Mammary epithelial cell (primary cell): ENCODE data around the gene ZPR1.

Experiments
- CTCF ChIP-seq, 2 donors: IDR thresholded peaks in 1 of 2; conservative IDR thresholded peaks in 1 of 2; 2 replicates each; pipeline ENCODE4 v1.5.1; 2011 to 2012; ENCODE audit warnings: inconsistent platforms in 2 of 2, low read length in 2 of 2, mild to moderate bottlenecking in 2 of 2, control low read depth in 1 of 2, low read depth in 1 of 2; ENCODE audit not compliant: insufficient read depth in 1 of 2; ENCODE audit errors: extremely low read depth in 1 of 2
- EZH2 ChIP-seq: IDR thresholded peaks from 2 replicates; pipeline ENCODE4 v1.6.1; 2012; ENCODE audit warnings: low read length, inconsistent platforms, borderline replicate concordance

DNA sequence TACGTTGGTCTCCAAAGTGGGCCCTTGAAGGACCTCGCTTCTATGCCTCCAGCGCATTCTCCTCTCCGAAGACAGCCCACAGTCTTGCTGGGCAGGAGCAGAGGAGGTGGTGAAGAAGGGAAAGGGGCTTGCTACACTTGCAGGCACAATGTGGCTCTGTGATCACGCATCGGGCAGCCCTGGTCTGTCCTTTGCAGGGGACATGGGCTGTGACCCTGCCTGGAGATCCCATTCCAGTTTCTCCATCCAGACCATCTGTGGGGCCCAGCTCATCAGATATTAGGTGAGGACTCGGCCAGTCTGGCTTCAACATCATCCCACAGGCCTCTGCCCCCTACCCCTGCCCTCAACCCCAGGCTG is 48.8 kb upstream of the ZPR1 start:
- TF ChIP-seq CTCF (conservative IDR thresholded peaks at IDR 0.05 in 1 of 2, IDR thresholded peaks at IDR 0.05 in 1 of 2; ENCODE audit: extremely low read depth in 1 of 2, insufficient read depth in 1 of 2, low read depth in 1 of 2, low read length in 2 of 2) = no peak
- TF ChIP-seq EZH2 = no peak
